GM23338 (cell line): ENCODE results near the gene APBA2. TPM values are rescaled to one million over a fixed set of nuclear protein-coding genes. Genes with fewer than 3 reads are reported as not detected.
A peak's percentile ranks its signal among the peaks of the same experiment; 100 is the strongest.

Experiments used
- ATAC-seq: fragments of 200-7000 bp; cut with Tn5 transposase; 3 replicates; pipeline ENCODE4 v1.9.1; 2020
- DNase-seq: peaks from one replicate; pipeline ENCODE4 v3.0.0-alpha.2; 2015; ENCODE audit warnings: low spot score
- H2AFZ ChIP-seq: fragments of 200-600 bp; sonication (generic); 2 replicates; pipeline ENCODE4 v1.8.0; 2016; ENCODE audit warnings: antibody characterized with exemption, mild to moderate bottlenecking, moderate library complexity
- H3F3A ChIP-seq: fragments of 200-600 bp; sonication (generic); replicated peaks from 2 replicates; pipeline ENCODE4 v1.8.0; 2017; ENCODE audit warnings: antibody characterized with exemption, mixed run types, low read depth
- H3K27ac ChIP-seq: fragments of 200-600 bp; sonication (generic); 2 replicates; pipeline ENCODE4 v1.6.1; 2016; ENCODE audit warnings: low read depth
- H3K27me3 ChIP-seq: fragments of 200-600 bp; sonication (generic); 2 replicates; pipeline ENCODE4 v1.8.0; 2016; ENCODE audit warnings: mild to moderate bottlenecking, mixed run types, moderate library complexity; ENCODE audit not compliant: insufficient read depth
- H3K36me3 ChIP-seq: fragments of 200-600 bp; sonication (generic); 2 replicates; pipeline ENCODE4 v1.8.0; 2016; ENCODE audit warnings: mild to moderate bottlenecking; ENCODE audit not compliant: insufficient read depth
- H3K4me1 ChIP-seq: fragments of 200-600 bp; sonication (generic); 2 replicates; pipeline ENCODE4 v1.8.0; 2016; ENCODE audit warnings: mild to moderate bottlenecking, moderate library complexity; ENCODE audit not compliant: insufficient read depth
- H3K4me2 ChIP-seq: fragments of 200-600 bp; sonication (generic); 2 replicates; pipeline ENCODE4 v1.7.1; 2017; ENCODE audit warnings: mixed run types
- H3K4me3 ChIP-seq: fragments of 200-600 bp; sonication (generic); 2 replicates; pipeline ENCODE4 v1.6.1; 2016; ENCODE audit warnings: mixed run types
- H3K79me2 ChIP-seq: fragments of 200-600 bp; sonication (generic); replicated peaks from 2 replicates; pipeline ENCODE4 v1.8.0; 2017; ENCODE audit warnings: mild to moderate bottlenecking; ENCODE audit not compliant: insufficient read depth
- H3K9me2 ChIP-seq: fragments of 200-600 bp; sonication (generic); 2 replicates; pipeline ENCODE4 v1.8.0; 2017; ENCODE audit not compliant: insufficient read depth
- H4K20me1 ChIP-seq: fragments of 200-600 bp; sonication (generic); replicated peaks from 2 replicates; pipeline ENCODE4 v1.8.0; 2017; ENCODE audit warnings: mild to moderate bottlenecking; ENCODE audit not compliant: insufficient read depth
- H3K27ac Mint-ChIP-seq: 2 replicates; pipeline ENCODE4 v1.8.0; 2020; ENCODE audit warnings: inconsistent platforms, mild to moderate bottlenecking, moderate library complexity, mixed read lengths
- H3K27me3 Mint-ChIP-seq: 3 replicates; pipeline ENCODE4 v1.8.0; 2022; ENCODE audit warnings: low read depth, mild to moderate bottlenecking, moderate library complexity, mixed read lengths, inconsistent platforms; ENCODE audit not compliant: insufficient read depth, poor library complexity
- H3K36me3 Mint-ChIP-seq: 3 replicates; pipeline ENCODE4 v1.8.0; 2021; ENCODE audit warnings: low read depth, mild to moderate bottlenecking, inconsistent platforms, moderate library complexity, mixed read lengths
- H3K4me1 Mint-ChIP-seq: 3 replicates; pipeline ENCODE4 v1.8.0; 2020; ENCODE audit warnings: mild to moderate bottlenecking, inconsistent platforms, mixed read lengths
- H3K4me3 Mint-ChIP-seq: 3 replicates; pipeline ENCODE4 v1.8.0; 2021; ENCODE audit warnings: moderate library complexity, mild to moderate bottlenecking, inconsistent platforms, mixed read lengths
- H3K9me3 Mint-ChIP-seq: 3 replicates; pipeline ENCODE4 v1.8.0; 2020; ENCODE audit warnings: moderate library complexity, mild to moderate bottlenecking, inconsistent platforms, mixed read lengths
- CREB1 ChIP-seq: fragments of 250-450 bp; sonication (Bioruptor Pico); IDR thresholded peaks from 2 replicates; pipeline ENCODE4 v1.5.0; 2020; ENCODE audit warnings: low read depth, mild to moderate bottlenecking, moderate library complexity
- CTCF ChIP-seq, 2 experiments: fragments of 200-600 bp in 1 of 2; sonication (generic) in 1 of 2; conservative IDR thresholded peaks; 2 replicates each; pipeline versions ENCODE4 v1.5.1 to v1.6.1; 2016 to 2017; ENCODE audit warnings: antibody characterized with exemption in 2 of 2, low read depth in 2 of 2, mild to moderate bottlenecking in 2 of 2, moderate library complexity in 1 of 2
- EZH2 ChIP-seq: fragments of 200-600 bp; sonication (generic); IDR thresholded peaks from one replicate; pipeline ENCODE4 v1.8.0; 2017; ENCODE audit warnings: antibody characterized with exemption, mild to moderate bottlenecking, low read depth; ENCODE audit not compliant: unreplicated experiment
- EZH2phosphoT487 ChIP-seq: fragments of 200-600 bp; sonication (generic); IDR thresholded peaks from one replicate; pipeline ENCODE4 v1.8.1; 2018; ENCODE audit warnings: antibody characterized with exemption; ENCODE audit not compliant: unreplicated experiment
- JUNB ChIP-seq: IDR thresholded peaks from one replicate; pipeline ENCODE4 v1.6.1; 2016; ENCODE audit warnings: antibody characterized with exemption; ENCODE audit not compliant: unreplicated experiment
- NANOG ChIP-seq: IDR thresholded peaks from 2 replicates; pipeline ENCODE4 v1.6.1; 2016; ENCODE audit warnings: antibody characterized with exemption, borderline replicate concordance
- POLR2AphosphoS5 ChIP-seq: IDR thresholded peaks from 2 replicates; pipeline ENCODE4 v1.6.1; 2016; ENCODE audit warnings: antibody characterized with exemption, low read depth
- REST ChIP-seq: IDR thresholded peaks from one replicate; pipeline ENCODE4 v1.6.1; 2018; ENCODE audit warnings: antibody characterized with exemption; ENCODE audit not compliant: unreplicated experiment
- STAT1 ChIP-seq: IDR thresholded peaks from one replicate; pipeline ENCODE4 v1.6.1; 2016; ENCODE audit warnings: antibody characterized with exemption; ENCODE audit not compliant: unreplicated experiment
- ZNF114 ChIP-seq: fragments of 250-450 bp; sonication (Bioruptor Pico); IDR thresholded peaks from 2 replicates; pipeline ENCODE4 v1.5.0; 2020; ENCODE audit warnings: mild to moderate bottlenecking, moderate library complexity
- ZNF331 ChIP-seq: fragments of 250-450 bp; sonication (Bioruptor Pico); IDR thresholded peaks from 2 replicates; pipeline ENCODE4 v1.5.0; 2020; ENCODE audit warnings: low read depth, mild to moderate bottlenecking, moderate library complexity
- ZNF462 ChIP-seq: fragments of 250-450 bp; sonication (Bioruptor Pico); IDR thresholded peaks from 2 replicates; pipeline ENCODE4 v1.5.0; 2020; ENCODE audit warnings: mild to moderate bottlenecking, moderate library complexity
- polyA plus RNA-seq: library from polyadenylated mRNA; unstranded; fragments of >200 nt; fragmentation: Nextera tagmentation; extraction: Ambion mirVana; gene quantifications from 2 replicates; pipeline ENCODE4 v1.2.1, GENCODE V29; 2016
- total RNA-seq: library from RNA; depleted of rRNA; stranded (reverse); fragments of >200 nt; shearing (Covaris generic); gene quantifications from 2 replicates; pipeline ENCODE4 v1.2.3, GENCODE V29; 2014
- TF ChIP-seq, protein P1 (sequence below): IDR thresholded peaks from 2 replicates; pipeline ENCODE4 v1.6.1; 2016; ENCODE audit warnings: antibody characterized with exemption

The APBA2 gene
- total and polyA plus RNA-seq, 2 experiments from 2014 or later = 5.9 to 24.7 TPM

DNA sequence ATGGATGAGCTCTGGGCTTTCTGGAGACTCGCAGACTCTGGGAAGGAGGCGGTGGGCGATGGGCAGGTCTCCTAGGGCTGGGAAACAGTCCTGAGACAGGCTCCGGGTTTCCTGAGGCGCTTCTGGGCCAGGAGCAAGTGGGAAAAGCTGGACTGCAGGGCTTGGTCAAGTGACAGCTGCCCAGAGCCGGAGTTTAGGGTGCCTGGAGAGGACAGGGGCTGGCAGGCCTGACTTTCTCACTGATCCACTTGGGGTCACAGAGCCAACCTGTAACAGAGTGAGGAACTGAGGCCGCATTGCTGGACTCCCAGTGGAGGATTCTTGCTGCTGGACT, 107.9 kb downstream of the APBA2 start:
- Histone ChIP-seq H3K9me2 (no peaks in the 10 kb centered on the region), H3F3A (no peaks in the 10 kb centered on the region), H4K20me1 (no peaks in the 10 kb centered on the region), H3K27me3 (no peaks in the 10 kb centered on the region), H3K4me2 (no peak overlapping the region), H3K36me3 (no peaks in the 10 kb centered on the region), H3K79me2 (no peaks in the 10 kb centered on the region), H3K4me3 (no peak overlapping the region), H3K4me1 (peaks cover 11% of the 10 kb centered on the region; the same call in 1 of the 2 replicates), H2AFZ (no peak overlapping the region), H3K27ac (no peak overlapping the region)
- H3K9me3 Mint-ChIP-seq = no peaks in the 10 kb centered on the region
- peaks cover 4% of the 10 kb centered on the region; the same call in 1 of the 3 replicates for H3K36me3 Mint-ChIP-seq
- peaks cover 4% of the 10 kb centered on the region for H3K27me3 Mint-ChIP-seq
- DNase-seq = no peak
- TF ChIP-seq ZNF114 = no peak
- TF ChIP-seq, protein P1, sequence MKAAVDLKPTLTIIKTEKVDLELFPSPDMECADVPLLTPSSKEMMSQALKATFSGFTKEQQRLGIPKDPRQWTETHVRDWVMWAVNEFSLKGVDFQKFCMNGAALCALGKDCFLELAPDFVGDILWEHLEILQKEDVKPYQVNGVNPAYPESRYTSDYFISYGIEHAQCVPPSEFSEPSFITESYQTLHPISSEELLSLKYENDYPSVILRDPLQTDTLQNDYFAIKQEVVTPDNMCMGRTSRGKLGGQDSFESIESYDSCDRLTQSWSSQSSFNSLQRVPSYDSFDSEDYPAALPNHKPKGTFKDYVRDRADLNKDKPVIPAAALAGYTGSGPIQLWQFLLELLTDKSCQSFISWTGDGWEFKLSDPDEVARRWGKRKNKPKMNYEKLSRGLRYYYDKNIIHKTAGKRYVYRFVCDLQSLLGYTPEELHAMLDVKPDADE = no peak
- no peak for TF ChIP-seq EZH2phosphoT487
- no peak for TF ChIP-seq ZNF331 (CRISPR knock-in tag)
- no peak for TF ChIP-seq JUNB
- TF ChIP-seq EZH2 = no peak
- no peak for TF ChIP-seq CREB1 (CRISPR knock-in tag)
- TF ChIP-seq REST = no peak
- no peak for TF ChIP-seq STAT1
- TF ChIP-seq CTCF (conservative IDR thresholded peaks at IDR 0.05; ENCODE audit: low read depth in 2 of 2) = no peak
- TF ChIP-seq ZNF462 (CRISPR knock-in tag) = no peak
- TF ChIP-seq POLR2AphosphoS5 = no peak
- no peak for TF ChIP-seq NANOG
- no peak overlapping the region for H3K4me3 Mint-ChIP-seq
- 0 out of 2 replicates have a peak overlapping the region, but pooled peaks have one; percentile 57 for H3K27ac Mint-ChIP-seq
- ATAC-seq = no peak
- H3K4me1 Mint-ChIP-seq = peaks cover 35% of the 10 kb centered on the region
